GM12864 (cell line): Measurements from ENCODE around the gene WEE1.

ENCODE experiments used
- DNase-seq: peaks from one replicate; pipeline ENCODE4 v3.0.0-alpha.2; 2011; ENCODE audit warnings: low read depth
- H3K4me3 ChIP-seq: 2 replicates; pipeline ENCODE4 v1.5.1; 2011; ENCODE audit warnings: mild to moderate bottlenecking, low read depth, low read length, control low read depth
- TF ChIP-seq, protein P1 (sequence below): IDR thresholded peaks from 2 replicates; pipeline ENCODE4 v1.5.1; 2011; ENCODE audit warnings: low read depth, mild to moderate bottlenecking, moderate library complexity, low read length, control low read depth, inconsistent platforms; ENCODE audit errors: missing control alignments

WEE1 gene

GRCh38 chr11:9577556-9577955, 4.1 kb downstream of the WEE1 start:
- DNase-seq, result no peak
- peak overlapping the region; percentile 88 for H3K4me3 ChIP-seq
- TF ChIP-seq, protein P1, sequence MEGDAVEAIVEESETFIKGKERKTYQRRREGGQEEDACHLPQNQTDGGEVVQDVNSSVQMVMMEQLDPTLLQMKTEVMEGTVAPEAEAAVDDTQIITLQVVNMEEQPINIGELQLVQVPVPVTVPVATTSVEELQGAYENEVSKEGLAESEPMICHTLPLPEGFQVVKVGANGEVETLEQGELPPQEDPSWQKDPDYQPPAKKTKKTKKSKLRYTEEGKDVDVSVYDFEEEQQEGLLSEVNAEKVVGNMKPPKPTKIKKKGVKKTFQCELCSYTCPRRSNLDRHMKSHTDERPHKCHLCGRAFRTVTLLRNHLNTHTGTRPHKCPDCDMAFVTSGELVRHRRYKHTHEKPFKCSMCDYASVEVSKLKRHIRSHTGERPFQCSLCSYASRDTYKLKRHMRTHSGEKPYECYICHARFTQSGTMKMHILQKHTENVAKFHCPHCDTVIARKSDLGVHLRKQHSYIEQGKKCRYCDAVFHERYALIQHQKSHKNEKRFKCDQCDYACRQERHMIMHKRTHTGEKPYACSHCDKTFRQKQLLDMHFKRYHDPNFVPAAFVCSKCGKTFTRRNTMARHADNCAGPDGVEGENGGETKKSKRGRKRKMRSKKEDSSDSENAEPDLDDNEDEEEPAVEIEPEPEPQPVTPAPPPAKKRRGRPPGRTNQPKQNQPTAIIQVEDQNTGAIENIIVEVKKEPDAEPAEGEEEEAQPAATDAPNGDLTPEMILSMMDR, result no peak

GRCh38 chr11:9580894-9581293, 7.4 kb downstream of the WEE1 start:
- TF ChIP-seq, protein P1, result no peak
- H3K4me3 ChIP-seq, result no peak overlapping the region
- DNase-seq, result no peak

GRCh38 chr11:9581556-9582161, 8.2 kb downstream of the WEE1 start:
- TF ChIP-seq, protein P1, result no peak
- DNase-seq, result no peak
- no peak overlapping the region for H3K4me3 ChIP-seq

- DNase-seq, result no peak
- TF ChIP-seq, protein P1, result no peak
These were observed 17.2 kb downstream of the WEE1 start for GRCh38 chr11:9590717-9591116.

DNA sequence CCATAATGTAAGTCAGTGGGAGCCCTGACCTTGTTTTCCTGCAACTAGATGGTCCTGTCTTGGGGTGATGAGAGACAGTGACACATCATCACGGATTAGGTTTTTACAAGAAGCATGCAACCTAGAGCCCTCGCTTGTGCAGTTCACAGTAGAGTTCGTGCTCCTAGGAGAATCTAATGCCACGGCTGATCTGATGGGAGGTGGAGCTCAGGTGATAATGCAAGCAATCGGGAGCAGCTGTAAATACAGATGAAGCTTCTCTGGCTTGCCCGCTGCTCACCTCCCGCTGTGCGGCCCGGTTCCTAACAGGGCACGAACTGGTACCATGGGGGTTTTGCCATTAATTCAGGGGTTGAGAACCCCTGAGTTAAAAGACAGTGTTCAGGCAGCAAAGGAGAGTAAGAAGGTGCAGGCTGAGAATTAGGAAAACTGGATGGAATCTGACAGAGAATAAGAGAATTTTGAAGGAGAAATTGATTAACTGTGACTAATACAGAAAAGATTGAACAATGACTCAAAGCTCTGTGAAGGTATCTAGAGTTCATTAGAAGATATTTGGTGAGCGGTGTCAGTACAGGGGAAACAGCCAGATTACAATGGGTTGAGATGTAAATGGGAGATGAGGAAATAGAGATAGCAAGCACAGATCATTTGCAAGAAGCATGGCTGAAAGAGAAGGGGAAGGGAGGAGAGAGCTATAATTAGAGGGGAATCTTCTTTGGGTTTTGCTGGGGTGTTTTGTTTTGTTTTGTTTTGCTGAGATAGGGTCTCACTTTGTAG, 21.0 kb downstream of the WEE1 start:
- TF ChIP-seq, protein P1, result no peak
- no peak for DNase-seq
- no peak overlapping the region for H3K4me3 ChIP-seq

More at GRCh38 chr11:9590717-9591116, 17.2 kb downstream of the WEE1 start:
- H3K4me3 ChIP-seq, result no peak overlapping the region

- no peak overlapping the region for H3K4me3 ChIP-seq
- no peak for DNase-seq
- TF ChIP-seq, protein P1, result no peak
These were observed 23.5 kb downstream of the WEE1 start for GRCh38 chr11:9596926-9597464.
